ENCODE measurements around the gene CCL16.

Gene CCL16

GRCh38 chr17:35973333-35974260 is 7.7 kb downstream of the CCL16 start:
- DNase-seq (ENCODE audit: low read depth), result no peak
- H3K4me3 ChIP-seq (ENCODE audit: low read length), result no peak overlapping the region
- TF ChIP-seq CTCF (conservative IDR thresholded peaks at IDR 0.05; ENCODE audit: low read depth, low read length), result no peak

- no peak for DNase-seq (ENCODE audit: low read depth)
- TF ChIP-seq CTCF (conservative IDR thresholded peaks at IDR 0.05; ENCODE audit: low read depth, low read length), result no peak
- H3K4me3 ChIP-seq (ENCODE audit: low read length), result no peak overlapping the region
Measured at GRCh38 chr17:35972945-35973332, 8.4 kb downstream of the CCL16 start.

- H3K4me3 ChIP-seq (ENCODE audit: low read length), result no peak overlapping the region
- no peak for TF ChIP-seq CTCF (conservative IDR thresholded peaks at IDR 0.05; ENCODE audit: low read depth, low read length)
Measured at GRCh38 chr17:35972535-35972934, 8.8 kb downstream of the CCL16 start.

GRCh38 chr17:35972066-35972465 is 9.2 kb downstream of the CCL16 start:
- H3K4me3 ChIP-seq (ENCODE audit: low read length), result no peak overlapping the region
- DNase-seq (ENCODE audit: low read depth), result no peak
- TF ChIP-seq CTCF (conservative IDR thresholded peaks at IDR 0.05; ENCODE audit: low read depth, low read length), result no peak

More at GRCh38 chr17:35972535-35972934, 8.8 kb downstream of the CCL16 start:
- DNase-seq (ENCODE audit: low read depth), result no peak

GRCh38 chr17:35969558-35970380 is 11.5 kb downstream of the CCL16 start:
- no peak overlapping the region for H3K4me3 ChIP-seq (ENCODE audit: low read length)
- DNase-seq (ENCODE audit: low read depth), result peak; percentile 9
- TF ChIP-seq CTCF (conservative IDR thresholded peaks at IDR 0.05; ENCODE audit: low read depth, low read length), result peak; percentile 78

GRCh38 chr17:35968520-35969054 is 12.7 kb downstream of the CCL16 start:
- no peak overlapping the region for H3K4me3 ChIP-seq (ENCODE audit: low read length)
- TF ChIP-seq CTCF (conservative IDR thresholded peaks at IDR 0.05; ENCODE audit: low read depth, low read length), result no peak
- no peak for DNase-seq (ENCODE audit: low read depth)
